Hepatocyte (in vitro differentiated cells): ENCODE data around the gene HEBP1. TPM values are rescaled to one million over a fixed set of nuclear protein-coding genes. Genes with fewer than 3 reads are reported as not detected.

Source experiments
- DNase-seq: peaks from one replicate; pipeline ENCODE4 v3.0.0-alpha.2; 2016; ENCODE audit warnings: low spot score
- H2AFZ ChIP-seq: fragments of 200-600 bp; sonication (generic); 2 replicates; pipeline ENCODE4 v1.6.0; 2016; ENCODE audit warnings: antibody characterized with exemption, mild to moderate bottlenecking
- H3K27ac ChIP-seq: fragments of 200-600 bp; sonication (generic); 2 replicates; pipeline ENCODE4 v1.5.1; 2016; ENCODE audit warnings: mild to moderate bottlenecking
- H3K27me3 ChIP-seq: fragments of 200-600 bp; sonication (generic); 2 replicates; pipeline ENCODE4 v1.6.1; 2016
- H3K36me3 ChIP-seq: fragments of 200-600 bp; sonication (generic); replicated peaks from 2 replicates; pipeline ENCODE4 v1.5.1; 2016; ENCODE audit warnings: low read depth; ENCODE audit not compliant: insufficient read depth
- H3K4me1 ChIP-seq: fragments of 200-600 bp; sonication (generic); 2 replicates; pipeline ENCODE4 v1.5.1; 2016; ENCODE audit warnings: mild to moderate bottlenecking, moderate library complexity; ENCODE audit not compliant: insufficient read depth
- H3K4me2 ChIP-seq: fragments of 200-600 bp; sonication (generic); 2 replicates; pipeline ENCODE4 v1.6.0; 2016
- H3K4me3 ChIP-seq: fragments of 200-600 bp; sonication (generic); 2 replicates; pipeline ENCODE4 v1.5.1; 2016; ENCODE audit warnings: mild to moderate bottlenecking
- H3K79me2 ChIP-seq: fragments of 200-600 bp; sonication (generic); 2 replicates; pipeline ENCODE4 v1.6.0; 2017; ENCODE audit warnings: mild to moderate bottlenecking
- H3K9me2 ChIP-seq: fragments of 200-600 bp; sonication (generic); replicated peaks from 2 replicates; pipeline ENCODE4 v1.6.0; 2017; ENCODE audit warnings: mild to moderate bottlenecking; ENCODE audit not compliant: insufficient read depth
- H3K9me3 ChIP-seq: fragments of 200-600 bp; sonication (generic); 2 replicates; pipeline ENCODE4 v1.5.1; 2016; ENCODE audit warnings: low read depth, mild to moderate bottlenecking
- H4K20me1 ChIP-seq: fragments of 200-600 bp; sonication (generic); 2 replicates; pipeline ENCODE4 v1.6.0; 2016; ENCODE audit warnings: mild to moderate bottlenecking; ENCODE audit not compliant: insufficient read depth, poor library complexity, severe bottlenecking
- CTCF ChIP-seq: fragments of 200-600 bp; sonication (generic); IDR thresholded peaks from 2 replicates; pipeline ENCODE4 v1.5.1; 2016; ENCODE audit warnings: antibody characterized with exemption, mild to moderate bottlenecking; ENCODE audit not compliant: poor library complexity
- EZH2 ChIP-seq: fragments of 200-600 bp; sonication (generic); IDR thresholded peaks from 2 replicates; pipeline ENCODE4 v1.6.1; 2016; ENCODE audit warnings: antibody characterized with exemption, mild to moderate bottlenecking, borderline replicate concordance
- EZH2phosphoT487 ChIP-seq: fragments of 200-600 bp; sonication (generic); IDR thresholded peaks from one replicate; pipeline ENCODE4 v1.6.1; 2018; ENCODE audit warnings: antibody characterized with exemption, mild to moderate bottlenecking, low read depth, moderate library complexity; ENCODE audit not compliant: unreplicated experiment, severe bottlenecking
- WGBS: methylation state at CpG from one replicate; pipeline ENCODE4 v1.1.6; 2016; ENCODE audit warnings: low lambda C conversion rate; ENCODE audit errors: missing lambda C conversion rate; 5-methylcytosine and 5-hydroxymethylcytosine counted together
- polyA plus RNA-seq: library from polyadenylated mRNA; unstranded; fragments of >200 nt; fragmentation: Nextera tagmentation; extraction: Ambion mirVana; gene quantifications from 2 replicates; pipeline ENCODE4 v1.2.1, GENCODE V29; 2016
- total RNA-seq: library from RNA; depleted of rRNA; stranded (reverse); fragments of >200 nt; gene quantifications from 2 replicates; pipeline ENCODE4 v1.2.3, GENCODE V29; 2014

HEBP1 gene
- total and polyA plus RNA-seq, 2 experiments from 2014 or later: 30.1 to 89.5 TPM

- Histone ChIP-seq H3K4me2 (no peak overlapping the region), H3K9me2 (no peaks in the 10 kb centered on the region), H3K27me3 (peaks cover 2% of the 10 kb centered on the region), H3K79me2 (no peaks in the 10 kb centered on the region), H3K27ac (no peak overlapping the region), H3K4me3 (no peak overlapping the region), H2AFZ (no peak overlapping the region), H3K36me3 (no peaks in the 10 kb centered on the region), H3K4me1 (no peaks in the 10 kb centered on the region), H4K20me1 (no peaks in the 10 kb centered on the region), H3K9me3 (no peaks in the 10 kb centered on the region)
- WGBS: 78% methylated on average over 6 of the region's 6 CpGs
- TF ChIP-seq EZH2phosphoT487: no peak
- peak; percentile 53 for TF ChIP-seq CTCF
- no peak for TF ChIP-seq EZH2
- DNase-seq: peak; percentile 43
Measured at GRCh38 chr12:13023811-13024530, 23.9 kb upstream of the HEBP1 start.

- Histone ChIP-seq H3K4me1 (no peaks in the 10 kb centered on the region), H3K36me3 (no peaks in the 10 kb centered on the region), H3K27me3 (peaks cover 2% of the 10 kb centered on the region), H3K9me2 (no peaks in the 10 kb centered on the region), H4K20me1 (no peaks in the 10 kb centered on the region), H2AFZ (no peak overlapping the region), H3K9me3 (no peaks in the 10 kb centered on the region), H3K4me2 (no peak overlapping the region), H3K79me2 (no peaks in the 10 kb centered on the region), H3K4me3 (no peak overlapping the region), H3K27ac (no peak overlapping the region)
- no peak for DNase-seq
- TF ChIP-seq EZH2phosphoT487 (no peak), EZH2 (no peak), CTCF (no peak)
- WGBS: 77% methylated on average over 6 of the region's 6 CpGs
Measured at GRCh38 chr12:13022851-13023271, 22.8 kb upstream of the HEBP1 start.

- 90% methylated on average over 6 of the region's 6 CpGs for WGBS
- H3K9me2 ChIP-seq: no peaks in the 10 kb centered on the region
- H3K27me3 ChIP-seq: no peaks in the 10 kb centered on the region
- H3K4me2 ChIP-seq: no peak overlapping the region
- no peaks in the 10 kb centered on the region for H3K36me3 ChIP-seq
- H3K79me2 ChIP-seq: no peaks in the 10 kb centered on the region
- no peak for DNase-seq
- no peak overlapping the region for H3K27ac ChIP-seq
- H3K4me1 ChIP-seq: no peaks in the 10 kb centered on the region
- no peaks in the 10 kb centered on the region for H4K20me1 ChIP-seq
- no peak overlapping the region for H3K4me3 ChIP-seq
- TF ChIP-seq CTCF (no peak), EZH2phosphoT487 (no peak), EZH2 (no peak)
- H3K9me3 ChIP-seq: no peaks in the 10 kb centered on the region
- H2AFZ ChIP-seq: no peak overlapping the region
Measured at GRCh38 chr12:13011098-13011497, 11.0 kb upstream of the HEBP1 start.
